NCI-H345 treated with DMSO at 0.1 percent for 48 hours (cell line): ENCODE results near the gene MTG2.

Experiments
- DNase-seq: peaks from one replicate; lab custom pipeline; 2025; ENCODE audit not compliant: unreplicated experiment; lab: John Stamatoyannopoulos, UW

MTG2 gene

GRCh38 chr20:62202676-62203377 lies 20.0 kb downstream of the MTG2 start:
- no peak for DNase-seq

DNA sequence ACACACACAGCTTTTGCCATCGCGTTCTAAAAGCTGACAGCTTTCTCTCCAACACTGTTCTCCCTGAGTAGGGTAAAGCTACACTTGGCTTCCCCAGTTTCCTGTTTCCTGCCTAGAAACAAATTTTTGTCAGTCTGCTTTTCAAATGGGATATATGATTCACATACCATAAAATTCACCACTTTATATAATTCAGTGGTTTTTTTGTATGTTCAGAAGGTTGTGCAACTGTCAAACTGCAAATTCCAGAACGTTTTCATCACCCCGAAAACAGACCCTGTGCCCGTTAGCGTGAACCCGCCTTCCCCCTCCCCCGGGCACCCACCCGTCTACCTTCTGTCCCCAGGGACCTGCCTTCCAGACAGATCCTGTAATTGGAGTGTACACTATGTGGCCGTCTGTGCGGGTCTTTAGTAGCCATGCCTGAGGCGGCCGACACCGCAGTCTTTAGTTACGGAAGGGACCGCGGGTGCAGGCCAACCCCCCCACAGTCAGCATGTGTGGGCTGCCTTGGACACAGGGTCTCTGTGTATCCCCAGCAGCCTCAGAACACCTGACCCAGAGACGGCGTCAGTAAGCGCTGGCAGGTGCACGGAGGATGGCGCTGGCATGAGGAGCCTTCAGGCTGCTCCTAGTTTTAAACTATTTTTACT lies 20.7 kb downstream of the MTG2 start:
- no peak for DNase-seq

DNA sequence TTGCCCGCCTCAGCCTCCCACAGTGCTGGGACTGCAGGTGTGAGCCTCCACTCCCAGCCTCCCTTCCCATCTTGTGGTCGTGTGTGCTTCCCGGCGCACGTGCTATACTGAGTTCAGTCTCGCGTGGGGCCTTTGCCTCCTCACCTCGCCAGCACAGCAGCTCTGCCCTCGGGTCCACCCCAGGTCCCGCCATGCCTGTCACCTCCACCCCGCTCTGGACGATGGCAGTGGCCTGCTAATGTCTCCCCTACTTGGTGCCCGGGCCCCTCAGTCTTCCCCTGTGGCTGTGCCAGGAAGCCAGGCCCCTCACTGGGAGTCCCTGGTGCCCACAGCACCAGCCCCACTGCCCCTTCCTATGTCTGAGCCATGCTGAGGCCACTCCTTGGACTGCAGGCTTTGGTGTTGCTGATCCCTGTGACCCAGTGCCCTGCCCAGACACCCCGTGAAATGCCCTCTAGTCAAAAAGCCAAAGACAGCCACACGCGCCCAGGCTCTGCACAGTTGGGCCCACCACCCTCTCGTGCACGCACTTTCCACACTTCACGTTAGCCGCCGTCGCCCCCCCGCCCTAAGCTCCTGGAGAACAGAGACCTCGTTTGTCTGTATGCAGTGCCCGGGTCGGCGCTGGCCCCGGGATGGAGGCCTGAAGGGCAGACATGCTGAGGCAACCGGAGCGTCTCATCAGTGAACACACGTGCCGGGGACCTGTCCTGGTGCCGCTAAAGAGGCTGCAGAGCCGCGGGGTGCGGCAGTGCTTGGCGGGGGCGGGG lies 23.0 kb downstream of the MTG2 start:
- no peak for DNase-seq

DNA sequence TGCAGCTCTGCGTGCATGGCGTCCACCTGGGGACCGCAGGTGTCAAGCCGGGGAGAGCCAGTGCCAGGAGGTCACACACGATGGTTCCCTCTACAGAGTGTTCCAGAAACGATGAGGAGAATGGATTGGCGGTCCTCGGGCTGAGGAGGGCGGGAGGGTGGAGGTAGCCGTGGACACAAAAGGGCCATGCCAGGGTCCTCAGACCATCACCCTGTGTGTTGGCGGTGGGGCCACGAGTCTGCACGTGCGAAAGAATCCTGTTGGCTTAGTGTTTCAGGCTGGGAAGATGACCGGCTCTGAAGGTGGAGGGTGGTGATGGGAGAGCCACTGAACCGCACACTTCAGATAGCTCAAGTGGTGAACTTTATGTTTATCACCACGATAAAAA lies 23.6 kb downstream of the MTG2 start:
- no peak for DNase-seq

GRCh38 chr20:62208061-62208794 lies 25.4 kb downstream of the MTG2 start:
- DNase-seq: no peak

GRCh38 chr20:62208795-62209755 lies 26.2 kb downstream of the MTG2 start:
- no peak for DNase-seq

DNA sequence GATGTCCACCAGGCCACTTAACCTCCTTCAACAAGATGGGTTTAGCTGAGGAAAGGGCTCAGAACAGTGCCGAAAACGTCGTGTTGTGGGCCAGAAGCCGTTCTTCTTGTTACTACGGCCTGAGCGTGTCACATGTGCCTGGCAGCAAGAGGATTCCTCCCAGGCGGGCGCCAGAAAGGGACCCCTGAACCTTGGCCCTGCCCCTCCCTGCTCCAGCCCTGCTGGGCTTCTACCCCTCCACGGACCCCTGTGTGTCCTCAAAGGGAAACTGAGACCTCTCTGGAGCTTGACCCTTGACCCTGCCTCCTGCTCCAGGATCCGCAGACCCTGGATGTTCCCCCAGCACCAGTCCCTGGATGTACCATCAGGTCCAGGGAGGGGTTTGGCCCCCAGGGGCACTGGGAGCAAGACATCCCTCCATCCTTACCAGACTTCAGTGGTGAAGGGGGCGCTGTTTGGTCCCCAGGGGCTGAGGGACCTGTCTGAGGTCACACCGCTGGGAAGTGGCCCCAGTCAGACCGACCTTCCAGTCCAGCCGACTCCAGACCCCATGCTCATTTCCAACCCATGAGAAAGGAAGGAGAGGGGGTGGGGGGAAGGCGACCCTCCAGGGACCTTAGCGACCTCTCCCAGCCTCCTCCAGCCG lies 27.1 kb downstream of the MTG2 start:
- DNase-seq: no peak

DNA sequence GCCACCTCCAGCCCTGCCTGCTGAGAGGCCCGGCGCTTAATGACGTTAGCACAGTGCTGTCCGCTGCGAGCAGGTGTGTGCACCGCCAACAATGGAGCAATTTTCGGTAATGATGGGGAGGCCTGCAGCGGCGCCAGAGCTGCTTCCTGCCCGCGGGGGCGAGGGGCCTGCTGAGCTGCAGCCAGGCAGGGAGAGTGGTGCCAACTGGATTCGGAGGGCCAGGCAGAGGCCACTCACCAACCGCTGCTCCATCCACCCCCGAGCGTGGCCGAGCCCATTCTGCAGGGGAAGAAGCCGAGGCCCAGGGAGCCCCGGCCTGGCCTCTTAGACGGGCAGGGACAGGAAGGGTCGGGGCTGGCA lies 27.6 kb downstream of the MTG2 start:
- DNase-seq: peak; percentile 56

DNA sequence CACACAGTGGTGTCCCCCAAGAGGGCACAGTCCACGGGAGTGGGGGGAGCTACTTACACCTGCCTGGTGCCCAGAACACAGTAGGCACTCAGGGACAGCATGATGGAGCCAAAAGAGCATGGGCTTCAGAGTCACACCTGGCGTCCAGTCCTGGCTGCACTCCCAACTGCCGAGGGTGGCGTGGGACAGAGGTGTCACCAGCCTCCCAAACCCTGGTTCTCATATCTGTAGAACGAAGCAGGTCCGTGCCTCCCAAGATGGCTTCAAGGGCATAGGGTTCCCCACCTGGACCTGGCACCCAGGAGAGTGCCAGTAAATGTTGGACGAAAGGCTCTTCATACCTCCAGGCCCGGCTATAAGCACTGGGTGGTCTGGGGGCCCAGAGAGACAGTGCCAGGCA lies 28.4 kb downstream of the MTG2 start:
- DNase-seq: no peak

DNA sequence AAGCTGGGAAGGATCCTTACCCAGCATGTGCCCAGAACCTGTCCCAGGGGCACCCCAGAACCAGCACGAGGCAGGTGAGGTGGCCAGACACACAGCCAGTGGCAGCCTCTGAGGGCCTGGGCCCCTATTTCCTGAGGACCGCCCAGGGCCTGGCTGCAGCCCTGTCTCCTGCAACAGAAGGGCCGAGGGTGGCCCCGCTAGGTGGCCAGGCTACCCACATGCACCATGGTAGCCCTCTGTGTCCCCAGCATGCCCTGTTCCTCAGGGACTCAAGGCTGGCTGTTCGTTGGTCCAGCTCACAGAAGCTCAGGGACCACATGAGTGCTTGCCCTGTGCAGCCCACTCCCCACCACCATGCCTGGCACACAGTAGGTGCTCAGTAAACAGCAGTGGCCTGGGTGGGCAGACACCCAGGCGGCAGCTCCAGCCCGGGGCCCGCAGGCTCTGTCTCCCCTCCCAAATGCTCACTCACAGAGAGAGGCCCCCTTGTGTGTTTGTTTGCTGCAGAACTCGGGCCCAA lies 29.0 kb downstream of the MTG2 start:
- DNase-seq: no peak

DNA sequence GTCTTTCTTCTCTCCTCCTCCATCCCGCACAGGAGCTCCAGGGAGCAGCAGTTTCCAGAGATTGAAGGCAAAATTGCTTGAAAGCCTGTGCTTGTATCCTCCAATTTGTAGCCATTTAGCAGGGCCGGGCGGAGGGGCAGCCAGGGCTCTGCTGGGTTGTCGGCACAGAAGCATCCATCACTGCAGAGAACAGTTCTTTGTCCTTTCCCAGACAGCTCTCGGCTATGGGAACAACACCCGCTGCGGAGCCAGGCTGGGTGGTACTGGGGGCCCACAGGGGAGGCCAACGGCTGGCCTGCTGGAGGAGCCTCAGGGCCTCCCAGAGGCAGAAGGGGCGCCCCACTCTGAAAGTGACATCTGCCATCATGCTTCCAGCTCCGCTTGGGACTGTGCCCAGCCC lies 29.5 kb downstream of the MTG2 start:
- DNase-seq: no peak

DNA sequence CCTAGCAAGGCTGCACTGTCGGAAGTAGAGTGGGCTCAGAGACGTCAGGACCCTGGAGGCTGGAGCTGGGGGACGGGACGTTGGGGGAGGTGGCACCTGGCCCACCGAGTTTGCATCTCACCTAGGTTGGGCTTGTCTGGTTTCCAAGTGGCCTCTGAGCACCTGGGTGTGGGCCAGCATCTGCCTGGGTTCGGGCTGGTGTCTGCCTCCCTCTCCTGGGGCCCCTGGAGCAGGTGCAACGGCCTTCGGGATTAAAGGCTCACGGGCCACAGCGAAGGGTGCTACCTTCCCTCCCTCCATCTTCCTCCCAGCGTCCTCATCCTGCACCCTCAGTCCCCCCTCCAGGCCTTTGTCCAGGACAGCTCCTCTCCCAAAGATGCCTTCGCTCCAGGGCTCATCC lies 31.2 kb downstream of the MTG2 start:
- DNase-seq: peak; percentile 42

- DNase-seq: no peak
Observed at GRCh38 chr20:62215020-62215990, 32.5 kb downstream of the MTG2 start.

DNA sequence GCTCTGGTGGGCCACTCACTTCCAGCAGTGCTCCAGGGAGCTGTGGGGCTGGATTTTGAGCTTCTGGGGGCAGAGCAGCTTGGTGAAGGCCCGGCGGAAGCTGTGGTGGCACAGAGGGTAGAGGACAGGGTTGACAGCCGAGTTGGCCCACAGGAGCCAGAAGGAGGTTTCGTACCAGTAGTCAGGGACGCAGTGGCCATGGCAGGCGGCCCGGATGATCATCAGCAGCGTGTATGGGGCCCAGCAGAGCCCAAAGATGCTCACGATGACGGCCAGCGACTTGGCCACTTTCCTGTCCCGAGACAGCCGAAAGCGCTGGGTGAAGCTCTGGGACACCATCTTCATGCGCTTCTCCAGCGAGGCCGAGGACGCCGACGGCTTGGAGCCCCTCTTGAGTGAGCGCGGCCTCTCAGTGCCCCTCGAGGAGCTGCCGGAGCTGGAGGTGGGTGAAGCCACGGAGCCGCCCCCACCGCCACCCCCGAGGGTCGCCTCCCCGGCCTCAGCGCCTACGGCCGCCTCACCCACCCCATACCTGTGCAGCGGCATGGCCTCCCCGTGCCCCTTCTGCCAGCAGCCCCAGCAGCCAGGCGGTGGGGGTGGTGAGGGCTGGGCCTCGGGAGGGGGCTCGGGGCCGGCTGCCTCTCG lies 33.3 kb downstream of the MTG2 start:
- no peak for DNase-seq

DNA sequence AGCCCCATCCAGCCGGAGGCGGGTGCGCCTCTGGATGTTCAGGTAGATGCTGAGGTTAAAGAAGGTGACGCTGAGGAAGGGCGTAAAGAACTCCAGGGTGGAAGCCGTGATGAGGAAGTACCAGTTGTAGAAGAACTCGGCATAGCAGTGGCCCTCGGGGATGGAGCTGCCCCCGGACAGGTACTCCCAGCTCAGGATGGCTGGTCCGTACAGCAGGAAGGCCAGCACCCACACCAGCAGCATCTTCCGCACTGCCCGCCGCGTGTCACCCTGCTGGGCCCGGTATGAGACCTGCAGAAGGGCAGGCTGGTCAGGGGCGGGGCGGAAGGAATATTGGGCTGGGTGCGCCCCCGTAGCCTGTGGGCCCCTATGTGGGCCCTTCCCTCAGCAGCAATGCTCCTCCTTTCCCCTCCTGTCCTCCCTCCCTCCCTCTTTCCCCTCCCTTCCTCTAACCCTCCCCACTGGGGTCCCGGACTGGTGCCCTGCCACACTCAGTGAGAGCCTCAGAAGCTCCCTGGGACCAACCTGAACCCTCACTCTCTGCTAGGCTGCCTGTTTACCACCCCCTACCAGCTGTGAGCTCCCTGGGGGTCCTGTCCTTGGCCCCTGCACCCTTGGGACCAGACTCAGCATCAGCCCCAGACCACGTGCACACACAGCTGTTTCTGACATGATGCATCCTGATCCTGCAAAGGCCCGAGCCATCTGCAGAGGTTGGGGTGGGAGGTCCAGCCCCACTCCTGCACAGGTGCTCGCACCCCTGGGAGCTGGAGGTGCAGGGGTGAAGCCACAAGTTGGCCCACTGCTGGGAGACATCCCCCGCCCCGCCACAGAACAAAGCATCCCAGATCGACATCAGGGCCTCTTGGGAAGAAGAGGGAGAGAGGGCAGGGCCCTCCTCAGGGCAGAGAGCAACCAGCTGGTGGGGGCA lies 34.1 kb downstream of the MTG2 start:
- DNase-seq: no peak

DNA sequence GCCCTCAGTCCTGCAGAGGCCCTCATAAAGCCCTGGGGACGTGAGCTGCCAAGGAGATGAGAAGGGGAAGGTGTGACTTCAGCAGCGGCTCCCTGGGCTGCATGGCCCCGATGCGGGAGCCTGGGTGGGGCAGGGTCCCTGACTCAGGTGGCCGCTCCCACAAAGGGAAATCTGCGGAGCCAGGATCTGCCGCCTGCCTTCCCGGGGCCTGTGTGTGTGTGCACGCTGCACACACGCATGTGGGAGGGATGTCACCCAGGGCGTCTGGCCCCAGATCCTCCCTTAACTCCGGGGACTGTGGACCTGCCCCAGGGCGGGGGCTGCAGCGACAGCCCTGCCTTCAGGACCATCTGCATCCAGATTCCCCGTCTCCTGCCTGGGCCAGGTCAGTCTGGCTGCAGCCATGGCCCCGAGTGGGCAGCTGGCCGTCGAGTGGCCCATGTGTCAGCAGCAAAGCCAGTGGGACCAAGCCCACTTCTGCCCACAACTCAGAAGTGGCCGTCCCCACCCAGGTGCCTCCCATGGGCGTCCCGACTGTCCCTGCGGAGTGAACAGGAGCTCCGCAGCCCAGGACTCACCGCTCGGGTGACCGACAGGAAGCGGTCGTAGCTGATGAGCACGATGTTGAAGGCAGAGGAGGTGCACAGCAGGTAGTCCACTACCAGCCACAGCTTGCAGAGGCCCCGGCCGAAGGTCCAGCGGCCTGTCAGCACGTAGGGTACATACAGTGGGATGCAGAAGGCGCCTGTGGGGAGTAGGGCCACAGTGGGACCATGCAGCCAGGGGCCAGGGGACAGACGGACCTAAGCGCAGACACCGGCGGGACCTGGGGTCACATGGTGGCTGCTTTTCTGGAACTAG lies 35.3 kb downstream of the MTG2 start:
- DNase-seq: no peak
